ENCODE measurements around the gene RPS19. TPM values are rescaled to one million over a fixed set of nuclear protein-coding genes. Genes with fewer than 3 reads are reported as not detected.

RPS19 gene
- total and polyA plus RNA-seq, 5 donors = 625 to 863 (median 777) TPM

GRCh38 chr19:41903193-41903953, 43.3 kb downstream of the RPS19 start:
- peak in 1 of 3 donors; percentile 34 for DNase-seq
- Histone ChIP-seq H3K27ac (ENCODE audit: low read length) (no peak overlapping the region), H3K4me1 (ENCODE audit: control insufficient read depth, insufficient read depth, low read length) (no peaks in the 10 kb centered on the region), H3K27me3 (ENCODE audit: control insufficient read depth, insufficient read depth) (no peaks in the 10 kb centered on the region), H3K4me3 (ENCODE audit: low read length) (no peak overlapping the region), H3K9me3 (ENCODE audit: control insufficient read depth, low read length) (no peaks in the 10 kb centered on the region)
- intact Hi-C loops (cut with DNase I) = no loop called here
- ATAC-seq = no peak
- 92% methylated on average over 19 of the region's 19 CpGs for WGBS

DNA sequence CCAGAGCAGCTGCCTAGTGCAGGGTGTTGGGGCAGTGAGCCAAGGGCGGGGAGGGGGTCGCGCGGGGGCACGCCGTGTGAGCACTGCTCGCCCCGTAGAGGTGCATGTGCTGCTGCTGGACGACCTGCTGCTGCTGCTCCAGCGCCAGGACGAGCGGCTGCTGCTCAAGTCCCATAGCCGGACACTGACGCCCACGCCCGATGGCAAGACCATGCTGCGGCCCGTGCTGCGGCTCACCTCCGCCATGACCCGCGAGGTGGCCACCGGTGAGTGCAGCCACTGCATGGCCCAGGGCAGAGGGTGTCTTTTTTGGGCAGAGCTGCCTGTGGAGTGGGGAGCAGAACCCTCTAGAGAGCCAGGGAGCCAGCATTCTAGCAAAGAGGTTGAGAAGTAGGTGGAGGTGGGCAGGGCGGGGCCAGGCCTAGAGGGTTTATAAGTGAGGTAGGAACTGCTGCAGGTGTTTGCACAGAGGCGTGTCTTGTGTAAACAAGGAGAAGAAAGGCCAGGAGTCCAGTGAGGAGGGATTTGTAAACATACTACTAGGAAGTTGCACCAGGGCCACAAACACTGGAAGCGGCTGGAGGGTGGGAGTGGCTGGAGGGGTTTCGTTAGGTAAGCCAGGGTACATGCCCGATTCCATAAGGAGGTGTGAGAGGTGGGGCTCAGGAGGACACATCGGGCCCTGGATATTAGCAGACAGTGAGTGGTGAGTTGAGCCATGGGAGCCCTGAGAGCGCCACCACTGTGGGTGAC, 44.2 kb downstream of the RPS19 start:
- WGBS = 93% methylated on average over 30 of the region's 30 CpGs
- ATAC-seq (no peak), DNase-seq (peak in 1 of 3 donors; percentile 54)
- intact Hi-C loops (cut with DNase I) = no loop called here
- no peaks in the 10 kb centered on the region for H3K9me3 ChIP-seq (ENCODE audit: control insufficient read depth, low read length)
- H3K4me3 ChIP-seq (ENCODE audit: low read length) = no peak overlapping the region
- H3K27me3 ChIP-seq (ENCODE audit: control insufficient read depth, insufficient read depth) = no peaks in the 10 kb centered on the region
- H3K27ac ChIP-seq (ENCODE audit: low read length) = no peak overlapping the region
- H3K4me1 ChIP-seq (ENCODE audit: control insufficient read depth, insufficient read depth, low read length) = no peaks in the 10 kb centered on the region

DNA sequence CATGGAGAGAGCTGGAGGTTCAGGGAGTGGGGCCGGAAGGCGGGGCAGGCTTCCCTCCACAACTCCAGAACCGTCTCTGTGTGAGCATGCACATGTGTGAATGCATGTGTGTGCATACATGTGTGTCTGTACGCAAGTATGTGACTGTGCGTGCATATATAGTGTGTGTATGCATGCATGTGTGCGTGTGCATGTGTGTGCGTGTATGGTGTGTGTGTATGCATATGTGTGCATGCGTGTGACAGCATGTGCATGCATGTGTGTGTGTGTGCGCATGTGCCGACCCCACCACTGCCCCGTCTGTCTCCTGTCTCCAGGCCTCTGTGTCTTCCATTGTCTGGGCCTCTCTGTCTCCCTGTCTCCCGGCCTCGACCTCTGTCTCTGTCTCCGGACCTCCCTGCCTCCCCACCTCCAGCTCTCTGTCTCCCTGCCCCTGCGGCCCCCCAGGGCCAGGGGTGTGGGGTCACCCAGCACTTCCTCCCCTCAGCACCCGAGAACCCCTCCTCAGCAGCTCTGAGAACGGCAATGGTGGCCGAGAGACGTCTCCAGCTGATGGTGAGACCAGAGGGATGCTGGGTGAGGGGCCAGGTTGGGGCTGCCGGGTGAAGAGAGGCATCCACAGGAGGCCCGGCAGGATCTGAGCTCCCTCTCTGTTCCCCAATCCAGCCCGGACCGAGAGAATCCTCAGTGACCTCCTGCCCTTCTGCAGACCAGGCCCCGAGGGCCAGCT, 45.4 kb downstream of the RPS19 start:
- DNase-seq (peak in 1 of 3 donors; percentile 38), ATAC-seq (no peak)
- Histone ChIP-seq H3K27ac (ENCODE audit: low read length) (no peak overlapping the region), H3K27me3 (ENCODE audit: control insufficient read depth, insufficient read depth) (no peaks in the 10 kb centered on the region), H3K4me1 (ENCODE audit: control insufficient read depth, insufficient read depth, low read length) (no peaks in the 10 kb centered on the region), H3K4me3 (ENCODE audit: low read length) (no peak overlapping the region), H3K9me3 (ENCODE audit: control insufficient read depth, low read length) (no peaks in the 10 kb centered on the region)
- intact Hi-C loops (cut with DNase I) = no loop called here
- 87% methylated on average over 24 of the region's 24 CpGs for WGBS

DNA sequence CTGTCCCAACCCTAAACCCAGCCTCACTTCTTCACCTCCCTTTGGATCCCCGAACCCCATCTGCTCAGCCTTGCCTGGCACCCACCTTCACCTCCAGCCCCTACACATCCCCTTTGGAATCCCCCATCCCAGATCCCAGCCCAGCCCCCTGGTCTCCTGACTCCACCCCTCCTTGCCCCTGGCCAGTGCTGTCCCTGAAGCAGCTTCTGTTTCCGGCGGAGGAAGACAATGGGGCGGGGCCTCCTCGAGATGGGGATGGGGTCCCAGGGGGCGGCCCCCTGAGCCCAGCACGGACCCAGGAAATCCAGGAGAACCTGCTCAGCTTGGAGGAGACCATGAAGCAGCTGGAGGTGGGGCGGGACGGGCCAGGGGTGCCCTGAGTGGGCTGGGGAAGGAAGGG, 46.2 kb downstream of the RPS19 start:
- Histone ChIP-seq H3K4me3 (ENCODE audit: low read length) (no peak overlapping the region), H3K27ac (ENCODE audit: low read length) (no peak overlapping the region), H3K27me3 (ENCODE audit: control insufficient read depth, insufficient read depth) (no peaks in the 10 kb centered on the region), H3K4me1 (ENCODE audit: control insufficient read depth, insufficient read depth, low read length) (no peaks in the 10 kb centered on the region), H3K9me3 (ENCODE audit: control insufficient read depth, low read length) (no peaks in the 10 kb centered on the region)
- 72% methylated on average over 9 of the region's 9 CpGs for WGBS
- no peak for ATAC-seq
- intact Hi-C loops (cut with DNase I) = no loop called here
- DNase-seq = peak in 1 of 3 donors; percentile 27

DNA sequence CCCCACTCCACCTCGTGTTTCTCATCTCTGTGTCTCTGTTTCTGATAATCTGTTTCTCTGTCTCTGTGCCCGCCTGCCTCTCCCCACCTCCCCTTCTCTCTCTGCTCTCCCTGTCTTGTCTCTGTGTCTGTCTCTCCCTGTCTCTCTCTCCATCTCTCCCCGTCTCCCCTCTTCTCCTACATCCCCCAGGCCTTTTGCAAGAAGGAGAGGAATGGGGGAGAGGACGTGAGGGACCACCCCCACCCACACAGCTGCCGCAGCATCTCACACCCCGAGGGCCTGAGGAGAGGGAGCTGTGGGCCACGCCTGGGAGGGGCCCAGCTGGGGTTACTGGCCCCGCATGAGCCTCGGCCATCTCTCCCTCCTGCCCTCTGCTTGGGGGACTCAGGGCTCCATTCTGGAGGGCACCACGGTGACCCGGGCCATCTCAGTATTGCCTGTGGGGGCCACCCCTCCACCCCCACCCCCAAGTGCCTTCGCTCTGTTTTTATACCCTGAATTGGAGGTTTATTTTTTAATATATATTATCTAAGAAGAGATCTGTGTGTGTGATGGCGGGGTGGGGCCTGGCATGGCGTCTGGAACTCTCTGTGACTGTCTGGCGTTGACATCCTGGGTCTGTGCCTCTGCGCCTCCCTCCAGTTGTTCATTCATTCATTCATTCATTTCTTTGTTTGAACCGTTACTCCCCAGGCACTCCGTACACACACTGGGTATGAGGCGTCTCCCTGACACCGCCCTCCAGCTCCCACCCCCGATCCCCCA, 47.0 kb downstream of the RPS19 start:
- no peak for ATAC-seq
- Histone ChIP-seq H3K4me3 (ENCODE audit: low read length) (no peak overlapping the region), H3K4me1 (ENCODE audit: control insufficient read depth, insufficient read depth, low read length) (no peaks in the 10 kb centered on the region), H3K9me3 (ENCODE audit: control insufficient read depth, low read length) (no peaks in the 10 kb centered on the region), H3K27me3 (ENCODE audit: control insufficient read depth, insufficient read depth) (no peaks in the 10 kb centered on the region), H3K27ac (ENCODE audit: low read length) (no peak overlapping the region)
- DNase-seq = peak in 1 of 3 donors; percentile 7
- 79% methylated on average over 21 of the region's 21 CpGs for WGBS
- intact Hi-C loops (cut with DNase I) = no loop called here

GRCh38 chr19:41907994-41908615, 48.0 kb downstream of the RPS19 start:
- WGBS = 85% methylated on average over 25 of the region's 25 CpGs
- peak in 1 of 2 donors; percentile 2 for ATAC-seq

DNA sequence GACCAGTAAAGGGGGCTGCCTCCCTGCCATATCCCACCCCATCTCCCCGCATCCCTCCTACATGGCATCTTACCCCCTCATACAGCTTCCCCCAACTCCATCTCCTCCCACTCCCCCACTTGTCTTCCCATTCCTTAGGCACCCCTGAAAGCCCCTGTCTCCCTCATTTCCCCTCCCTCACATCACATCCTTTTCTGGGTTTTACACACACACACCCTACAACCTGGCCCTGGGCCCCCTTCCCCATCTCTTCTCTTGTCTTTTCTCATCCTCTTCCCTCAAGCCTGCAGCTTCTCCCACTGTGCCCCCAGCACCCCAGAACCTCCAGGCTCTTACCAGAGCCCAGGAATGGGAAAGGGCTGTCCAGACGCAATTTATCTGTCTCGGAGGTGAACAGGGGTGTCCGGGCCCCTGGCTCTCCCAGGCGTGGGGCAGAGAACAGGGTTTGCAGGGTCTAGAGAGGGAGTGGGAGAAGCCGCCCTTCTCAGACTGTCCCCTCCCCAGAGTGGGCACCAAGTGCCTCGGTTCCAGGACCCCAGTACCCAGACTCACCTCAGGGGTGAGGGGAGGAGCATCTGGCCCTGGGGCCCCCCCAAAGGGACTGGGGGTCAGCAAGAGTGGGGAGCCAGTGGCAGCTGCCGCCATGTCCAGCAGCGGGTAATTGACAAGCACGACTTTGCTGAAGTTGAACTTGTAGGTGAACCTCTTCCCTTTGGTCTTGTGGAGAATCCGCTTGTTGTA, 48.8 kb downstream of the RPS19 start:
- intact Hi-C loops (cut with DNase I) = no loop called here
- 73% methylated on average over 11 of the region's 11 CpGs for WGBS
- ATAC-seq (no peak), DNase-seq (peak in 2 of 3 donors; percentile 42 to 55)
- Histone ChIP-seq H3K27ac (ENCODE audit: low read length) (no peak overlapping the region), H3K4me1 (ENCODE audit: control insufficient read depth, insufficient read depth, low read length) (no peaks in the 10 kb centered on the region), H3K4me3 (ENCODE audit: low read length) (no peak overlapping the region), H3K27me3 (ENCODE audit: control insufficient read depth, insufficient read depth) (no peaks in the 10 kb centered on the region), H3K9me3 (ENCODE audit: control insufficient read depth, low read length) (no peaks in the 10 kb centered on the region)

More at GRCh38 chr19:41907994-41908615, 48.0 kb downstream of the RPS19 start:
- Histone ChIP-seq H3K4me1 (ENCODE audit: control insufficient read depth, insufficient read depth, low read length) (no peaks in the 10 kb centered on the region), H3K4me3 (ENCODE audit: low read length) (no peak overlapping the region), H3K27me3 (ENCODE audit: control insufficient read depth, insufficient read depth) (no peaks in the 10 kb centered on the region), H3K9me3 (ENCODE audit: control insufficient read depth, low read length) (no peaks in the 10 kb centered on the region), H3K27ac (ENCODE audit: low read length) (no peak overlapping the region)
- peak in 1 of 3 donors; percentile 47 for DNase-seq
- intact Hi-C loops (cut with DNase I) = no loop called here

GRCh38 chr19:41909706-41910105, 49.7 kb downstream of the RPS19 start:
- WGBS = 46% methylated on average over 13 of the region's 13 CpGs
- H3K4me1 ChIP-seq (ENCODE audit: control insufficient read depth, insufficient read depth, low read length) = no peaks in the 10 kb centered on the region
- no peaks in the 10 kb centered on the region for H3K9me3 ChIP-seq (ENCODE audit: control insufficient read depth, low read length)
- no peak overlapping the region for H3K4me3 ChIP-seq (ENCODE audit: low read length)
- DNase-seq (peak in 2 of 3 donors; percentile 39 to 44), ATAC-seq (no peak)
- H3K27me3 ChIP-seq (ENCODE audit: control insufficient read depth, insufficient read depth) = no peaks in the 10 kb centered on the region
- intact Hi-C loops (cut with DNase I) = no loop called here
- no peak overlapping the region for H3K27ac ChIP-seq (ENCODE audit: low read length)

DNA sequence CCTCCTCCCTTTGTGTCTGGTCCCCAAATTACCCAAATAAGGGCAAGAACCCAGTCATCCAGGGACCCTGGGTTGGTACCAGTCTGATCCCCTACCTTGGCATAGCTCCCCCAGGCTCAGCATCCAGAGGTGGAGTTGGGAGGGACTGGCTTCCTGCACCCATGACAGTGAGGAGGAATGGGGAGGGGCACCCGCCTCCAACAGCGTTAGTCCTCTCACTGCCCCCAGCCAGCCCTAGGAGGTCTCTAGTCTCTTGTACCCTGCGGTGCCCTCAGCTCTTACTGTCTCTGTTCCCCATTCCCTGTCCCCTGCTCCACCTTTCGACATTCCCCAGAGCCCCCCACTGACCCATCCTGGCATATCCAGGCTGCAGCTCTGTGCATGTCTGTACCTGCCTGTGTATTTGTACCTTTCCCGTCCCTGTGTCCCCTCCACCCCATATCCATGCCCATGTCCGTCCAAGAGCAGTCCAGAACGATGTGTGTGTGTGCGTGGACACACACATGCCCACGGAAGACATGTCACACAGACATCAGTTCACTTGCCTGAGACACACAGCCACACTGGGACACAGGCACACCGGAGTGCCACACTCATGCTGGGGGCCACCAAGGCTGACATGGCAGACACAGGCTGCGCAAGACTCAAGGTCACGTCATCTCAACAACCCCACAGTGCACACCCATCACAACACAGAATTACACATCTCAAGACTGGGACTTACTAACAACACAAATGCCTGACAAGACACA, 50.4 kb downstream of the RPS19 start:
- Histone ChIP-seq H3K9me3 (ENCODE audit: control insufficient read depth, low read length) (no peaks in the 10 kb centered on the region), H3K4me3 (ENCODE audit: low read length) (no peak overlapping the region), H3K4me1 (ENCODE audit: control insufficient read depth, insufficient read depth, low read length) (no peaks in the 10 kb centered on the region), H3K27ac (ENCODE audit: low read length) (no peak overlapping the region), H3K27me3 (ENCODE audit: control insufficient read depth, insufficient read depth) (no peaks in the 10 kb centered on the region)
- ATAC-seq (no peak), DNase-seq (peak in 2 of 3 donors; percentile 26 to 55)
- intact Hi-C loops (cut with DNase I) = no loop called here
- WGBS = 56% methylated on average over 12 of the region's 12 CpGs
